ENCODE results near the gene SKAP1.

GRCh38 chr17:48125829-48126531 is 304.0 kb downstream of the SKAP1 start:
- TF ChIP-seq POLR2A (IDR thresholded peaks at IDR 0.05; ENCODE audit: low read depth, low read length) (peak; percentile 59), TAF1 (IDR thresholded peaks at IDR 0.05; ENCODE audit: low read depth, low read length) (no peak), PAX5 (IDR thresholded peaks at IDR 0.05; ENCODE audit: insufficient read depth, low read length, severe bottlenecking) (no peak), POLR2AphosphoS5 (IDR thresholded peaks at IDR 0.05; ENCODE audit: low read depth, low read length) (peak; percentile 75; the same call in 1 of the 2 replicates)
